ENCODE results near the gene ACTR3. TPM values are rescaled to one million over a fixed set of nuclear protein-coding genes. Genes with fewer than 3 reads are reported as not detected.

Gene ACTR3
- total and polyA plus RNA-seq, 2 donors from 2014 or later, result 69.3 to 265 TPM

DNA sequence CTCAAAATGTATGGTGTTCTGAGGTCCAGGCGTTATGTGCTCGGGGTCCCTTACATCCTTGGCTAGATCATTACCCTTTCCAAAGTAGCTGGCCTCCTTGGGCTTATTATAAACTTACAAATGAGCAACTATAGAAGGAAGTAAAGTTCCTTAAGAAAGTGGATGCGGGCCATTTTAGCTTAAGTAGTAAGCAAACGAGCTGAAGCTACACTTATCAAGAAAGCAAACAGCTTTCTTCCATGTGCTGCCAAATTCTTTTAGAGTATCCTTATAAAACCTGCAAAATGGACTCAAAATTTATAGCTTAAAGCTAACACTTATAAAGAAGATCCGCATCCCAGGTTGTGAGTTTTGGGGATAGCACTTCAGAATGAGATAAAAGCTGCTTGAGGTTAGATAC is 75.3 kb downstream of the ACTR3 start:
- Histone ChIP-seq H3K9me3 (ENCODE audit: control insufficient read depth in 2 of 3, insufficient read depth in 1 of 3, low read length in 3 of 3) (no peaks in the 10 kb centered on the region), H3K27me3 (ENCODE audit: control insufficient read depth, insufficient read depth, low read length) (no peaks in the 10 kb centered on the region), H3K4me1 (ENCODE audit: control insufficient read depth in 2 of 3, insufficient read depth in 2 of 3, low read depth in 1 of 3, low read length in 3 of 3) (no peaks in the 10 kb centered on the region), H3K4me3 (ENCODE audit: low read length in 3 of 3) (no peak overlapping the region), H3K36me3 (ENCODE audit: control insufficient read depth in 2 of 3, insufficient read depth in 3 of 3, low read length in 3 of 3) (no peaks in the 10 kb centered on the region), H3K27ac (ENCODE audit: low read depth in 2 of 2, low read length in 2 of 2) (no peak overlapping the region), H3K9ac (ENCODE audit: low read length in 3 of 3) (no peak overlapping the region)
- FAIRE-seq (no peak), DNase-seq (no peak)
- intact Hi-C loops (cut with DNase I), result no loop called here
- no peak for TF ChIP-seq CTCF (IDR thresholded peaks at IDR 0.05; ENCODE audit: borderline replicate concordance, extremely low read depth, insufficient read depth)

DNA sequence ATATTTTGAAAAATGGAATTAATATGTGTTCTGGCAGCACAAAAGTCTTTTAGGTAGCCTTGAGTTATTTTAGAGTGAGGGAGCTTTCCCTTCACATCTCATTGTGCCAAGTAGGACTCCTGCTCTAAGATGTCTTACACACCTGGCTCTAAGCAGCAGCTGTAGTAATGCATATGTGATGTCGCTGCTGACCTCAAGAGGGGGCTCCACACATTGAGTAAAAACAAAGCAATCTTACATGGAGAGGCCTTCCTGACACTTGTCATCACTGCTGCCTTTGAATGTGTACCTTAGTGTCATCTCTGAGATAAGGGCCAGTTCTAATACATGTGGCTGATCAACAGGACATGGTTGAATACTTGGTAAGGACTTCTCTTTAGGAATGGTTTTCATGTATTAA is 75.8 kb downstream of the ACTR3 start:
- intact Hi-C loops (cut with DNase I), result no loop called here
- FAIRE-seq (no peak), DNase-seq (peak in 3 of 5 donors; percentile 30 to 55 (median 51))
- peak; percentile 31 for TF ChIP-seq CTCF (IDR thresholded peaks at IDR 0.05; ENCODE audit: borderline replicate concordance, extremely low read depth, insufficient read depth)
- Histone ChIP-seq H3K4me3 (ENCODE audit: low read length in 3 of 3) (no peak overlapping the region), H3K4me1 (ENCODE audit: control insufficient read depth in 2 of 3, insufficient read depth in 2 of 3, low read depth in 1 of 3, low read length in 3 of 3) (no peaks in the 10 kb centered on the region), H3K27me3 (ENCODE audit: control insufficient read depth, insufficient read depth, low read length) (no peaks in the 10 kb centered on the region), H3K36me3 (ENCODE audit: control insufficient read depth in 2 of 3, insufficient read depth in 3 of 3, low read length in 3 of 3) (no peaks in the 10 kb centered on the region), H3K27ac (ENCODE audit: low read depth in 2 of 2, low read length in 2 of 2) (no peak overlapping the region), H3K9ac (ENCODE audit: low read length in 3 of 3) (no peak overlapping the region), H3K9me3 (ENCODE audit: control insufficient read depth in 2 of 3, insufficient read depth in 1 of 3, low read length in 3 of 3) (no peaks in the 10 kb centered on the region)

GRCh38 chr2:113966171-113966570 is 76.3 kb downstream of the ACTR3 start:
- Histone ChIP-seq H3K4me3 (ENCODE audit: low read length in 3 of 3) (no peak overlapping the region), H3K27ac (ENCODE audit: low read depth in 2 of 2, low read length in 2 of 2) (no peak overlapping the region), H3K4me1 (ENCODE audit: control insufficient read depth in 2 of 3, insufficient read depth in 2 of 3, low read depth in 1 of 3, low read length in 3 of 3) (no peaks in the 10 kb centered on the region), H3K9ac (ENCODE audit: low read length in 3 of 3) (no peak overlapping the region), H3K27me3 (ENCODE audit: control insufficient read depth, insufficient read depth, low read length) (no peaks in the 10 kb centered on the region), H3K36me3 (ENCODE audit: control insufficient read depth in 2 of 3, insufficient read depth in 3 of 3, low read length in 3 of 3) (no peaks in the 10 kb centered on the region), H3K9me3 (ENCODE audit: control insufficient read depth in 2 of 3, insufficient read depth in 1 of 3, low read length in 3 of 3) (no peaks in the 10 kb centered on the region)
- DNase-seq (no peak), FAIRE-seq (no peak)
- intact Hi-C loops (cut with DNase I), result no loop called here
- TF ChIP-seq CTCF (IDR thresholded peaks at IDR 0.05; ENCODE audit: borderline replicate concordance, extremely low read depth, insufficient read depth), result no peak

DNA sequence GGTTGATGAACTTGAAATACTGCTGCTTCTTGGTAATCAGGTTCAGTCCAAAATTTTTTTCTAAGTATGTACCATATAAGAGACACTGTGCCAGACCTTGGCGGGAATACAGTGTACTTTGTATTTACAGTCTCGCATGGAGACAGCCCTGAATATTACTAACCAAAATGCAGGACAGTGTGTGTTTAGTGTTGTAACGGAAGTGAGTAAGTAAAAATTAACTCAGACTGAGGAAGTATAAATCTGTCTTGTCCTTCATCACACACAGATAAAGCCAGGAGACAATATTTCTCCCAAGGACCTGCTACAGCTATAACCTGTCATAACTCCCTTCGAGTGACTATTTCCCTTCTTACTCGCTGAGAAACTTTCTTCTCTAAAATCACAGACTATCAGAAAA is 76.9 kb downstream of the ACTR3 start:
- H3K27ac ChIP-seq (ENCODE audit: low read depth in 2 of 2, low read length in 2 of 2), result no peak overlapping the region

More for the DNA sequence above, 76.9 kb downstream of the ACTR3 start:
- Histone ChIP-seq H3K9me3 (ENCODE audit: control insufficient read depth in 2 of 3, insufficient read depth in 1 of 3, low read length in 3 of 3) (no peaks in the 10 kb centered on the region), H3K27me3 (ENCODE audit: control insufficient read depth, insufficient read depth, low read length) (no peaks in the 10 kb centered on the region), H3K4me3 (ENCODE audit: low read length in 3 of 3) (no peak overlapping the region), H3K36me3 (ENCODE audit: control insufficient read depth in 2 of 3, insufficient read depth in 3 of 3, low read length in 3 of 3) (no peaks in the 10 kb centered on the region), H3K9ac (ENCODE audit: low read length in 3 of 3) (no peak overlapping the region), H3K4me1 (ENCODE audit: control insufficient read depth in 2 of 3, insufficient read depth in 2 of 3, low read depth in 1 of 3, low read length in 3 of 3) (no peaks in the 10 kb centered on the region)
- intact Hi-C loops (cut with DNase I), result no loop called here
- TF ChIP-seq CTCF (IDR thresholded peaks at IDR 0.05; ENCODE audit: borderline replicate concordance, extremely low read depth, insufficient read depth), result no peak
- DNase-seq (peak in 1 of 5 donors; percentile 39), FAIRE-seq (no peak)
